Measurements from ENCODE around the gene BMP5.
"Not testable (repeated sequence)": the region's sequence is repeated elsewhere in the genome, so short reads cannot be mapped to it uniquely, and the experiment has no call there.

The BMP5 gene

GRCh38 chr6:55875400-55875799 lies at the start of gene BMP5:
Gene BMP5 (minus strand): TSS chr6:55875590. CDS start chr6:55874865, 725 bp downstream.
- no peak for DNase-seq (ENCODE audit: low spot score)

GRCh38 chr6:55922406-55922805 lies 47.0 kb upstream of the BMP5 start:
- no peak for DNase-seq (ENCODE audit: low spot score)

- DNase-seq (ENCODE audit: low spot score): no peak
Observed at GRCh38 chr6:55919716-55920308, 44.4 kb upstream of the BMP5 start.

GRCh38 chr6:55918639-55919038 lies 43.2 kb upstream of the BMP5 start:
- no peak for DNase-seq (ENCODE audit: low spot score)

- no peak for DNase-seq (ENCODE audit: low spot score)
Observed at GRCh38 chr6:55917751-55918415, 42.5 kb upstream of the BMP5 start.

- no peak for DNase-seq (ENCODE audit: low spot score)
Observed at GRCh38 chr6:55916188-55916587, 40.8 kb upstream of the BMP5 start.

- no peak for DNase-seq (ENCODE audit: low spot score)
Observed at GRCh38 chr6:55913228-55914195, 38.1 kb upstream of the BMP5 start.

- DNase-seq (ENCODE audit: low spot score): not testable (repeated sequence)
Observed at GRCh38 chr6:55910466-55910865, 35.1 kb upstream of the BMP5 start.

- DNase-seq (ENCODE audit: low spot score): not testable (repeated sequence)
Observed at GRCh38 chr6:55909911-55910310, 34.5 kb upstream of the BMP5 start.

- DNase-seq (ENCODE audit: low spot score): no peak
Observed at GRCh38 chr6:55902796-55903195, 27.4 kb upstream of the BMP5 start.

GRCh38 chr6:55901765-55902270 lies 26.4 kb upstream of the BMP5 start:
- DNase-seq (ENCODE audit: low spot score): no peak

- DNase-seq (ENCODE audit: low spot score): no peak
Observed at GRCh38 chr6:55898342-55898741, 23.0 kb upstream of the BMP5 start.

GRCh38 chr6:55897346-55897745 lies 22.0 kb upstream of the BMP5 start:
- DNase-seq (ENCODE audit: low spot score): no peak

GRCh38 chr6:55895972-55896730 lies 20.8 kb upstream of the BMP5 start:
- no peak for DNase-seq (ENCODE audit: low spot score)

GRCh38 chr6:55892749-55893357 lies 17.5 kb upstream of the BMP5 start:
- DNase-seq (ENCODE audit: low spot score): no peak

GRCh38 chr6:55888917-55889316 lies 13.5 kb upstream of the BMP5 start:
- DNase-seq (ENCODE audit: low spot score): no peak

GRCh38 chr6:55886185-55886836 lies 10.9 kb upstream of the BMP5 start:
- DNase-seq (ENCODE audit: low spot score): no peak

GRCh38 chr6:55882718-55883569 lies 7.6 kb upstream of the BMP5 start:
- DNase-seq (ENCODE audit: low spot score): no peak

GRCh38 chr6:55877283-55877682 lies 1.9 kb upstream of the BMP5 start:
- no peak for DNase-seq (ENCODE audit: low spot score)

- DNase-seq (ENCODE audit: low spot score): no peak
Observed at GRCh38 chr6:55874316-55874715, 1.1 kb downstream of the BMP5 start.
